Ramos (cell line): ENCODE data around the gene DPM1.

Experiments
- in situ Hi-C: fragments of 300-500 bp; cut with MboI; formaldehyde crosslinking; loops from one replicate; pipeline ENCODE4 v1.14.3; 2022; ENCODE audit warnings: low sequenced_read_pairs; ENCODE audit not compliant: unreplicated experiment

DPM1 gene

DNA sequence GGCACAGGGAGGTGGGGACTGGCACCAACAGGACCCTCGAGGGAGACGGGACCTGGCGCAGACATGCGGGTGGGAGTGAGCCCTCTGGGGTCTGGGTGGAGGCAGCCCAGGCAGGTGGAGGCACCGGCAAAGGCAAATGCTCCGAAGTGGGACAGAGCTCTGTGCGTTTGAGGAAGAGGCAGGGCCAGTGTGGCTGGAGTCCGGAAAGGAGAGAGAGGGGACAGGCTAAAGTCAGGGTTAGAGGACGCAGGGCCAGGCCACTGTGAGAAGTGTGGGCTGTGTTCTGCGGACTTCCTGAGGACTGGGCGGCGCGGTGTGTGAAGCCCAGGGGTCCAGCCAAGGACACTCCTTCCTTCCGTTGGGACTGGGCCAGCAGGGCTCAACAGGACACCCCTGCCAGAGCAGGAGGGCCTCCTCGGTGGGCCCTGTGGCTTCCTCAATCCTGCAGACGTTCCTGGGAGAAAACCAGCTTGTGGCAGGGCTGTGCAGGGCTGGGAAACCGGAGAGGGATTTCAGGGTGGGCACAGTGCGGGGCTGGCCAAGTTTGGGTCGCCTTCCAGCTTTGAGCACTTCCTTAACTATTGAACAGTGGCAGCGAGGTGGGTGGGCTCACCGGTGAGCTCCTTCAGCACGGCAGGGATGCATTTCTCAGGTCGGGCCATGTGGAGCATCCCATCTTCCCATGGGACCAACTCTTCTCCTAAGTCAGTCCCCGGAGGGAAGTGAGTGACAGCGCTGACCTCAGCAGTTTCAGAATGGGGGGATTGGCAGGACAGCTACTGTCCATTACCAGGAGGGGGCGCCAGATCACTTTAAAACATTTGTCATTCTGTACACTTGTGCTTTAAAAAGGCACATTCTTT lies 22.8 kb upstream of the DPM1 start:
- in situ Hi-C loops = no loop called here

DNA sequence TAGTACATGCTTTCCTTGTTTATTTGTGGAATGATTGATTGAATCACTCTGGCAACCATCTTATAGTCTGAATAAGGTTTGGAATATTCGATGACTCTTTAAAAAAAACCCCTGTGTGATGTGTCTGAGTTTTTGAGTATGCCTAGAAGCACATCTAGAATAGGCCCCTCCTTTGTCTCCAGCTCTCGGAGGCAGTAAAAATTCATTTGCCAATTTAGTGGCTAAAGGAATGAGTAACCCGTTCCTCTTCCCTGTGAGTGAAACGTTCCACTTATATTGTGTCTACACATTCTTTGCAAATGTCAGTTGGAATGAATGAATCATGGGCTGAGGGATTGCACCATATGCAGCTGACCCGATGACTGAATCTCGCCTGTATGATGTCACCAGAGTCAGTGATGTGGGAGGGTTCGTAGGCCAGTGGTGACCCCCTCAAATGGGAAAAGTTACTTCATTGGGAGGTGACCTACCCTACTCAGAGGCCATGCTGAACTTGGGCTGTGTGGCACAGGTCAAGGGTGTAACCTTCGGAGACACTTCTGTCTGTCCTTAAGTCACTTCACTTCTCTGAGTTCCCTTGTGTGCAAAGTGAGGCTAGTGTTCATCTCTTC lies 21.8 kb upstream of the DPM1 start:
- in situ Hi-C loops = no loop called here

DNA sequence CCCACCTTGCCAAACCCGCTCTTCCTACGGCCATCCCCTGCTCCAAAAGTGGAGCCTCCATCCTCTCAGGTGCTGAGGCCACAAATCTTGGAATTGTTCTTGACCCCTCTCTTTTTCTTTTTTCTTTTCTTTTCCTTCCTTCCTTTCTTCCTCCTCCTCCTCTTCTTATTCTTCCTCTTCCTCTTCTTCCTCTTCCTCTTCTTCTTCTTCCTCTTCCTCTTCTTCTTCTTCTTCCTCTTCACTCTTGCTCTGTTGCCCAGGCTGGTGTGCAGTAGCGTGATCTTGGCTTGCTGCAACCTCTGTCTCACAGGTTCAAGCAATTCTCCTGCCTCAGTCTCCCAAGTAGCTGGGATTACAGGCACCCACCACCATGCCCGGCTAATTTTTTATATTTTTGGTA lies 20.2 kb upstream of the DPM1 start:
- in situ Hi-C loops = loop anchor here (10.0 kb wide), 1 partner anchor 646 kb away; no protein-coding TSS in a partner anchor

DNA sequence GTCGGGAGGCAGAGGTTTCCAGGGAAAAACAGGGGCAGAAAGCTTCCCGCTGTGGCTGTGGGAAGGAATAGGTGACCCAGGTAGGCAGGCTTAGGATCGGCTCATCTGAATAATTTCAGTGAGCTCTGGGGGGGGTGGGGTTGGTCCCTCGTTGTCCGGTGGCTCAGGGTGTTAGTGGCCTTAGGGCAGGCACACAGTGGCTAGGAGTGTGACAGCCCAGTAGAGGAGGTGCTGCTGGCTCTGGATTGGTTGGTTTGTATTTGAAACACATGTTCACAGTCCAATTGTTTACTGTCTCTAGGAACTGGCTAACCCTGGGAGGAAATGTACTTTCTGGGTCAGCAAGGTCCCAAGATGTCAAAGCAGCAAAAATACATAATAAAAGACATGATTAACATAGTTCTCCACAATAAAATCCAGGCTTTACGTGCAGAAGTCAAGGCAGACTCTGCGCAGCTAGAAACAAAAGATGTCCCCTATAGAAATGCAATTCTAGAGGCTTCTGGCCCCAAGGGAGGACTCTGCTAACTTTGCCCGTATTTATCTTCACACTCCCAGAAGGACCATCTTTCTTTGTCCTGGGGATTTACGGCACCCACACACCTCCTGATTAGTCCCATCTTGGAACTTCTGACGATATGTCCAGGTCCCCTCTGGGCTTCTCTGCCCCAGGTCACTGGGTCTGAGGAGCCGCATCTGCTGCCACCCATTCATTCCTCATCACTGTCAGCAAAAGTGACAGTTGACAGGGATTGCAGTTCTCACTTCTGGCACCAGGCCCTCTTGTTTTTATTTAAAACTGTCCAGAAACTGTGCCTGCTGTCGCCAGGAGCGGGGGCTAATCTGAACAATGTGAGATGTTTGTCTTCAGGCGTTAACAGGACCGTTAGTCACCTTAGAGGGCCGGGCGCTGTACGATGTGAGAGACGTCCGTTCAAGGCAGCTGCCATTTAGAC lies 19.0 kb upstream of the DPM1 start:
- in situ Hi-C loops = loop anchor here (10.0 kb wide), 1 partner anchor 647 kb away; no protein-coding TSS in a partner anchor

DNA sequence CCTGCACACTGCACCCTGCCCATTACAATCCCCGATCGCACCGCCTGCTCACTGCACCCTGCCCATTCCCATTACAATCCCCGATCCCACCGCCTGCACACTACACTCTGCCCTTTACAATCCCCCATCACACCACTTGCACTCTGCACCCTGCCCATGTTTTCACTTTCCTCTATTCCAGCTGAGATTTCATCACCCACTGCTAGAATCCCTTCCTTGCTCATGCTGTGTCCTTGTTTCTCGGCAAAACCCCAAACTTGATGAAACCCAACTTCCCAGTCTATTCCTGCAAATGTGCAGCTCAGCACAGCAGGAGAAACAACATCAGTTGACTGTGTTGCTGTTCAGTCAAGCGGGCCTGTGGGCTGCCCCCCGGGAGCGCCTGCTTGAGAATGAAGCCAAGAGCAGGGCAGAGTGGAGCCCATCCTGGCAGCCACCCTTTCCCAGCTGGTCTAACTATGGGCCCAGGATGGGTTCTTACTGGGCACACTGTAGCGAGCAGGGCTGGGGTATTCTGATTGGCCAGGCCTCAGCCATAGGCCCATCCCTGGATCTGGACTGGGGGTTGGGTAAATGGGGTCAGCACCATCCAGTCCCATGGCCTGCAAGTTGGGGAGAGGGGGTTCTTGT lies 17.5 kb upstream of the DPM1 start:
- in situ Hi-C loops = loop anchor here (10.0 kb wide), 1 partner anchor 649 kb away; no protein-coding TSS in a partner anchor

DNA sequence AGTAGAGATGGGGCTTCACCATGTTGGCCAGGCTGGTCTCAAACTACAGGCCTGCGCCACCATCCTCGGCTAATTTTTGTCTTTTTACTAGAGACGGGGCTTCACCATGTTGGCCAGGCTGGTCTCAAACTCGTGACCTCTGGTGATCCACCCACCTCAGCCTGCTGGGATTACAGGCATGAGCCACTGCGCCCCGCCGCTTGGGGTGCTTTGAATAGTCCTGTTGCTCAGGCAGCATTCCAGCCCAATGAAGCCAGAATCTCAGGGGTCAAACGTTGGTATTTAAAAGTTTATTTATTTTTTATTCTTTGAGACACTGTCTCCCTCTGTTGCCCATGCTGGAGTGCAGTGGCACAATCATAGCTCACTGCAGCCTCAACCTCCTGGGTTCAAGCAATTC lies 11.6 kb upstream of the DPM1 start:
- in situ Hi-C loops = loop anchor here (10.0 kb wide), 1 partner anchor 655 kb away; no protein-coding TSS in a partner anchor

DNA sequence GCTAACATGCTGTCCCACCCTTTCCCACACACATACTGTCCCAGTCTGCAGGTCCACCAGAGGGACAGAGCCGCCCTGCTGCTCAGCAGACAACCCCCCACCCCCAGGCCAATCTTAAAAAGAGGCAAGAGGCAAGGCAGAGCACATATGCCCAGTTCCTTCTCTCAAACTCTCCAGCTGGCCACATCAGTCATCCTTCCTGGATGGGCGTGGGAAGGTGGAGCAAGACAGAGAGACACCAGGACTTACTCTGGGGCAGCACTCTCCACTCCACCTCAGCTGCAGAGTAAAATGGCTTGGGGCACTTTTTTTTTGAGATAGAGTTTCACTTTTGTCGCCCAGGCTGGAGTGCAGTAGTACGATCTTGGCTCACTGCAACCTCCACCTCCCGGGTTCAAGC lies 11.1 kb upstream of the DPM1 start:
- in situ Hi-C loops = no loop called here

DNA sequence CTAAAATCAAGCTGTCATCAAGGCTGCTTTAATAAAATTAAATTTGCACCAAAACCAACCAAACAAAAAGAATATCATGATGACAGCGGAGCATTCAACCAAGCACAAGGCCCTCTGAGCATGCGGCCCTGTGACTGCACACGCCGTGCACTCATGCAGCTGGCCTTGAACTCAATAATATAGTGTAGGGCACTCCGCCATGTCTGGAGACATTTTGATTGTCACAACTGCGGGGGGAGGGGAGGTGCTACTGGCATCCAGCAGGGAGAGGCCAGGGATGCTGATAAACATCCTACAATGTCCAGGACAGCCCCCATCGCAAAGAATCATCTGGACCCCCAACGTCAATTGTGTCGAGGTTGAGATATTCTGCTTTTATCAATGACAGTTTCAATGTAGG lies 10.0 kb upstream of the DPM1 start:
- in situ Hi-C loops = no loop called here

DNA sequence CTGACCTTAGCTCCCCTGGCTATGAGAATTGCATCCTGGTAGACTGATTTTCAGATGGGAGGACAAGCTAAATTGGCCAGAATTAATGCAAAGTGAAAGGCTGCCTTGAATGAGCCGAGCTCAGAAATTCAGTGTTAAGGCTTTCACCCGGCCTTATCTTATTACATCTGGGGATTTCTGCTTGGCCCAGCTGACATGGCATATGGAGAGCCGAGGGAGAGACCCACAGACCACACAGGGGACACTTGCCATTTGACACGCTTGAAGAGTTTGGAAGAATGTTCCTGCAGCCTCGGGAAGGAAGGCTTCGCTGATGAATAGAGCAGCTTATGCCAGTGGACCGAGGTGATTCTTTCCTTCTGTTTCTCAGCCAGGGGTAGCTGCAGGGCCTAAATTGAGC lies 9.3 kb upstream of the DPM1 start:
- in situ Hi-C loops = no loop called here

DNA sequence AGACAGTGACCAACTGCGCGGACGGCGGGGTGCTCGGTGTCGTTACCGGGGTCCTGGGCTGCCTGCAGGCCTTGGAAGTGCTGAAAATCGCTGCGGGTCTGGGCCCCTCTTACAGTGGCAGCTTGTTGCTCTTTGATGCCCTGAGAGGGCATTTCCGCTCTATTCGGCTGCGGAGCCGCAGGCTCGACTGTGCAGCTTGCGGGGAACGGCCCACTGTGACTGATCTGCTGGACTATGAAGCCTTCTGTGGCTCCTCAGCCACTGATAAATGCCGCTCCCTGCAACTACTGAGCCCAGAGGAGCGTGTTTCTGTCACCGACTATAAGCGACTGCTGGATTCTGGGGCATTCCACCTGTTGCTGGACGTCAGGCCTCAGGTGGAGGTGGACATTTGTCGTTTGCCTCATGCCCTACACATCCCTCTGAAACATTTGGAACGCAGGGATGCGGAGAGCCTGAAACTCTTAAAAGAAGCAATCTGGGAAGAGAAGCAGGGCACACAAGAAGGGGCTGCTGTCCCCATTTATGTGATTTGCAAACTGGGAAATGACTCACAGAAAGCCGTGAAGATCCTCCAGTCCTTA lies 1.3 kb upstream of the DPM1 start:
- in situ Hi-C loops = no loop called here

DNA sequence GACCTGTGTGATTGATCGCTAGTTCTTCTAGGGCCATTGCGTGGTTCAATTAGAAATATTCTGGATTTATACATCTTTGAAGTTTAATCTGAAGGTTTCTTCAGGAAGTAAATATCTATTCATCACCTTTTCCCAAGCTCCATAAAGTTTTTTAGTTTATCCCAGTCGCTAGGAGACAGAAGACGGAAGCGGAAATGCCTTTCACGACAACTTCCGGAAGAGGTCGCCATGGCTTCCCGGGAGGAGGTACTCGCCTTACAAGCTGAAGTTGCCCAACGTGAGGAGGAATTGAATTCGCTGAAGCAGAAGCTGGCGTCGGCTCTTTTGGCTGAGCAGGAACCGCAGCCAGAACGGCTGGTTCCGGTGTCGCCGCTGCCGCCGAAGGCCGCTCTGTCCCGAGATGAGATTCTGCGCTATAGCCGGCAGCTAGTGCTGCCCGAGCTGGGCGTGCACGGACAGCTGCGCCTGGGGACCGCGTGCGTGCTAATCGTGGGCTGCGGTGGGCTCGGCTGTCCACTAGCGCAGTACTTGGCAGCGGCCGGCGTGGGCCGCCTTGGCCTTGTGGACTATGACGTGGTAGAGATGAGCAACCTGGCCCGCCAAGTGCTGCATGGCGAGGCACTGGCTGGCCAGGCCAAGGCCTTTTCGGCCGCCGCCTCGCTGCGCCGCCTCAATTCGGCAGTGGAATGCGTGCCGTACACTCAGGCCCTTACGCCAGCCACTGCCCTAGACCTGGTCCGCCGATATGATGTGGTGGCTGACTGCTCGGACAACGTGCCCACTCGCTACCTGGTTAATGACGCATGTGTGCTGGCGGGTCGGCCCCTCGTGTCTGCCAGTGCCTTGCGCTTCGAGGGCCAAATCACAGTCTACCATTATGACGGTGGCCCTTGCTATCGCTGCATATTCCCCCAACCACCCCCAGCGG lies 547 bp upstream of the DPM1 start, which contains the start of gene MOCS3:
Gene MOCS3 (plus strand): TSS at position 204 of the 928 bp plus-strand sequence. CDS start 25 bp downstream, at position 229.
- in situ Hi-C loops = no loop called here

DNA sequence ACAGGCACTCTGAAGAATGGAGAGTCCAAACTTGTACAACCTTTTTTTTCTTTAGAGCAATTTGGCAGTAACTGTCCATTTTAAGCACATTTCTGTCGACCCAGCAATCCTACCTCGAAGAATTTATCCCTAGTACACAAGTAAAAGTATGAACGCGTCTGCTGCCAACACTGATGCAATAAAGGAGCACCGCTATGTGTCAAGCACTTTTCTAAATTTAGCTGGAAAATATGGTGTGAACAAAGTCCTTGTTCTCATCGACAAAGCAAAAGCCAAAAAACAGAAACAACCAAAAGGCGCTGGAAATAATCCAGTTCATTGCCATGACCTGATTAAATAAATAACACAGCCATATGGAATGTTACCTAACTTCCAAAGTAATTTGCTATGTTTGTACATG lies 1.1 kb downstream of the DPM1 start:
- in situ Hi-C loops = no loop called here

DNA sequence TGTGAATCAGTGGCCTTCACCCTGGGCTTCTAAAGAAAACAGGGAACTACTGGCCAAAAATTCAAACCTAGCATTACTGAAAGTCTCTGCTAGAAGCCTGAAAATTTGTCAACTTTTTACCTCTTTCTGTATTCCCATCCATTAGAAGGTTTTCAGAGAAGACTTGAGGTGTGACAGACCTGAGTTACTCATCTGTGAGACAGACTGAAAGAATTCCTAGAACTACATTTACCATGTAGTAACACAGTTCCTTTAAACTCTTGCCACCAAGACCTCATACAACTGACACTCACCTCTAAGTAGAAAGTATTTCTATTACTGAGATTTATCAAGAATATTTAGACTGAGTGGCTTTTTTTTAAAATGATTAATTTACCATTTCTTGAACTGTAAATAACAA lies 4.5 kb downstream of the DPM1 start:
- in situ Hi-C loops = no loop called here

DNA sequence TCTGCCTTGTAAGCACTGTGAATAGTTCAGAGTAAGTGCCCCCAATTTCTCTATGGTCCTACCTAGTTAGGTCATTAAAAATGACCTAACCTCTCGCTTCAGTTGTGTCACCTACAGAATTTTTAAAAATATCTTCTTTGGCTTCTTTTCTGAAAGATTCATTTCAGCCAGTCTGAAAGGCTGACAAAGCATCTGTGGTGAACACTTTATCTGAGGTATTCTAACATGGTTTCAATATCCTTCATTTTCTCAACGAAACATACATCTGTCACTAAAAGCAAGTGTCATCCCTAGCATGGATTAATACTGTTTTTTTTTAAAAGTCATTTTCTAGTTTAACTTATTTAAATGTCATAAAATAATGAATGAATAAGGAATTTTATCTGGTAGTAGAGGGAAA lies 5.1 kb downstream of the DPM1 start:
- in situ Hi-C loops = no loop called here

DNA sequence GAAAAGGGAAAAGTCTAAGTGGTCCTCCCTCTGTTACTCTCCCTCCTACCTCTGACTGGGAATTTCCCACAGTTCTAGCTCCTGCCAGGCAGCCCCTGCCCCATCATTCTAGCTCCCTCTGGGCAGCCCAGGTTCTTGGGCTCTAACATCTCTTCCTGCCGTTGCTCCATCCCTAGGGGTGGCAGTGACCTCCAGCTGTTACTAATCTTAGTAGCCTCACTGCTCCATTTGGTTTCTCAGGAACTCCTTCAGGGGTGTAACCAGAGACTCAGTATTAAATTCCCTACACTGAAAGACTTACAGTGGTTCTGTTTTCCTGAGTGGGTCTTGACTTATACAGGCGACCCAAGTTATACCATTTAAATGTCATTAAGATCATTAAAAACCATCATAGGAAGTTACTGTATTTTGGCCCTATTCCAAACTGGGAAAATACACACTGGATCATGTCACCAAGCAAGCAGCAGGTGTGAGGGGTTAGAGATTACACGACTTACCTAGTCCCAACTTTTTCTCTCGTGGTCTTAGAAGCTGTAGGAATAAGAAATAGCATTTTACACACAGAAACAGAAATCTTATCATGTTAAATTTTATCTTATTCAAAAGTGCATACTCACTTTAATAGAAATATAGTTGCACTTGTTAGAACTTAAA lies 10.1 kb downstream of the DPM1 start:
- in situ Hi-C loops = no loop called here

DNA sequence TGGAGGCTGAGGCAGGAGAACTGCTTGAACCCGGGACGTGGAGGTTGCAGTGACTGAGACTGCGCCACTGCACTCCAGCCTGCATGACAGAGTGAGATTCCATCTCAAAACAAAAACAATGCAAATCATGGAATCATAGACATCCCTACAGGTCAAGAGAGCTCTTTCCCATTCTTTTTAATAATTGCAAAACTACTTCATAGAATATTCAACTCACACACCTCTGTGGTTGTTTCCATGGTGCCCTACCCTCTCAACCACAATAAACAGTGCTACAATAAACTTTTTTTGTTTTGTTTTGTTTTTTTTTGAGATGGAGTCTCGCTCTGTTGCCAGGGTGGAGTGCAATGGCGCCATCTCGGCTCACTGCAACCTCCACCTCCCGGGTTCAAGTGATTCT lies 15.3 kb downstream of the DPM1 start:
- in situ Hi-C loops = no loop called here

DNA sequence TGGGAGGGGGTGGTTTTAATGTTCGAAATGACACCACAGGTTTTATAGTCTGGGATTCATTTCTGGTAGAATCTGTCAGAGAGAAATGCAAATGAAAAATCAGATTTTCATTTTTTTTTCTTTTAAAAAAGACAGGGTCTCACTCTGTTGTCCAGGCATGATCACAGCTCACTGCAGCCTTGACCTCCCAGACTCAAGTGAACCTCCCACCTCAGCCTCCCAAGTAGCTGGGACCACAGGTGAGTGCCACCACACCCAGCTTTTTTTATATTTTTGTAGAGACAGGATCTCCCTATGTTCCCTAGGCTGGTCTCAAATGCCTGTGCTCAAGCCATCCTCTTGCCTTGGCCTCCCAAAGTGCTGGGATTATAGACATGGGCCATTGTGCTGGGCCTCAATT lies 24.7 kb downstream of the DPM1 start:
- in situ Hi-C loops = loop anchor here (5.0 kb wide), 1 partner anchor 136 kb away; the partner anchor contains the start of gene BCAS4
